Middle frontal gyrus (tissue), 1 donor: ENCODE data around the gene EMC6.

Source experiments
- DNase-seq: peaks from one replicate; pipeline ENCODE4 v3.0.0-alpha.2; 2015; ENCODE audit warnings: low spot score; ENCODE audit errors: extremely low spot score

EMC6 gene

GRCh38 chr17:3656353-3656752 is 12.3 kb upstream of the EMC6 start:
- DNase-seq, result no peak

- DNase-seq, result no peak
These were observed 11.6 kb upstream of the EMC6 start for GRCh38 chr17:3656755-3657587.

GRCh38 chr17:3657588-3657869 is 11.1 kb upstream of the EMC6 start:
- DNase-seq, result no peak

- no peak for DNase-seq
These were observed 10.5 kb upstream of the EMC6 start for GRCh38 chr17:3657874-3658783.

- no peak for DNase-seq
These were observed 9.7 kb upstream of the EMC6 start for GRCh38 chr17:3658784-3659449.

GRCh38 chr17:3659541-3660111 is 9.0 kb upstream of the EMC6 start:
- no peak for DNase-seq

GRCh38 chr17:3660311-3660891 is 8.2 kb upstream of the EMC6 start:
- DNase-seq, result no peak

- DNase-seq, result no peak
These were observed 5.3 kb upstream of the EMC6 start for GRCh38 chr17:3663102-3664011.

GRCh38 chr17:3665834-3666233 is 2.8 kb upstream of the EMC6 start:
- DNase-seq, result no peak

- DNase-seq, result no peak
These were observed 2.1 kb upstream of the EMC6 start for GRCh38 chr17:3666516-3666915.

GRCh38 chr17:3667366-3668278 is 990 bp upstream of the EMC6 start:
- DNase-seq, result no peak

- no peak for DNase-seq
These were observed 404 bp downstream of the EMC6 start for GRCh38 chr17:3669085-3669347.

GRCh38 chr17:3669548-3669947 is 936 bp downstream of the EMC6 start:
- DNase-seq, result no peak

- no peak for DNase-seq
These were observed 4.0 kb downstream of the EMC6 start for GRCh38 chr17:3672571-3672970.

GRCh38 chr17:3675886-3676285 is 7.3 kb downstream of the EMC6 start:
- DNase-seq, result no peak

GRCh38 chr17:3678095-3678820 is 9.6 kb downstream of the EMC6 start:
- no peak for DNase-seq

- no peak for DNase-seq
These were observed 10.4 kb downstream of the EMC6 start for GRCh38 chr17:3678821-3679530.

- no peak for DNase-seq
These were observed 11.0 kb downstream of the EMC6 start for GRCh38 chr17:3679531-3680126.
